ENCODE measurements around the gene MAMSTR.

DNA sequence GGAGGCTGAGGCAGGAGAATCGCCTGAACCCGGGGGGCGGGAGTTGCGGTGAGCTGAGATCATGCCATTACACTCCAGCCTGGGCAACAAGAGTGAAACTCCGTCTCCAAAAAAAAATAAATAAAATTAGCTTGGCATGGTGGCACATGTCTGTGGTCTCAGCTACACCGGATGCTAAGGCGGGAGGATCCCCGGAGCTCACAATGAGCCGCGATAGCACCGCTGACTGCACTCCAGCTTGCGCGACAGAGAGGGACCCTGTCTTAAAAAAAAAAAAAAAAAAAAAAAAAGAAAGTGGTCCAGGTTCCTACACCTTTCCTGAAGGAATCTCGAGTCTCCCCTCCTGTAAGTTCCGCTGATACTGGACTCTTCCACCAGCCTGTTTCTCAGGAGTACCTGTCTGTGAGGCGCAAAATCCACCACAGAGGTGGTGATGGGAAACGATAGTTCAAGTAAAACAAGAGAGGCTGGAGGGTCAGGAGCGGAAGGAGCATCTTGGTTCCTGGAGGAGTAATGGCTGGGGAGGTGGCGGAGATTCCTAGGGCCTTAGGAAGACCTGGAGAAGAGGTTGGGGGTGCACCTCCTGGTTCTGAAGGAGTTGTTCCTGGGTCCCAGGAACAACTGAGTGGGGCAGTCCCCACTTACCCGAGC lies 32.4 kb upstream of the MAMSTR start:
- TF ChIP-seq GATA2 (IDR thresholded peaks at IDR 0.05; ENCODE audit: low read depth, low read length) (no peak), GATA3 (IDR thresholded peaks at IDR 0.05; ENCODE audit: low read depth, low read length) (no peak)

Data from SH-SY5Y (cell line).